Upper lobe of left lung (tissue), 6 donors: Measurements from ENCODE around the gene ANKFN1. TPM values are rescaled to one million over a fixed set of nuclear protein-coding genes. Genes with fewer than 3 reads are reported as not detected.
"Not testable (repeated sequence)": the region's sequence is repeated elsewhere in the genome, so short reads cannot be mapped to it uniquely, and the experiment has no call there.

ENCODE experiments used
- ATAC-seq, 2 donors: fragments of 200-7000 bp; cut with Tn5 transposase; one replicate each; pipeline ENCODE4 v1.9.1; 2022; ENCODE audit warnings: mild to moderate bottlenecking in 2 of 2, moderate library complexity in 2 of 2; ENCODE audit not compliant: low FRiP score in 2 of 2
- DNase-seq, 2 donors: peaks; one replicate each; pipeline ENCODE4 v3.0.0-alpha.2; 2019 to 2020
- H3K27ac ChIP-seq, 4 donors: fragments of 200-600 bp; sonication (generic); one replicate each; pipeline ENCODE4 v1.5.1; 2016 to 2019
- H3K27me3 ChIP-seq, 4 donors: fragments of 200-600 bp; sonication (generic); one replicate each; pipeline ENCODE4 v1.5.1; 2017 to 2019
- H3K36me3 ChIP-seq, 4 donors: fragments of 200-600 bp; sonication (generic); one replicate each; pipeline ENCODE4 v1.5.1; 2016 to 2019
- H3K4me1 ChIP-seq, 4 donors: fragments of 200-600 bp; sonication (generic); one replicate each; pipeline ENCODE4 v1.5.1; 2018 to 2019
- H3K4me3 ChIP-seq, 4 donors: fragments of 200-600 bp; sonication (generic); one replicate each; pipeline ENCODE4 v1.5.1; 2017 to 2019; ENCODE audit warnings: mild to moderate bottlenecking in 2 of 4, moderate library complexity in 1 of 4
- H3K9me3 ChIP-seq, 4 donors: fragments of 200-600 bp; sonication (generic); one replicate each; pipeline ENCODE4 v1.5.1; 2018 to 2019
- CTCF ChIP-seq, 6 experiments: fragments of 450-650 bp in 4 of 6; fragments of 200-600 bp in 2 of 6; sonication (generic) in 2 of 6; IDR thresholded peaks; one replicate each; pipeline ENCODE4 v1.5.1; 2016 to 2019; ENCODE audit warnings: antibody characterized with exemption in 6 of 6
- EP300 ChIP-seq, 4 donors: sonication (generic); formaldehyde crosslinking; IDR thresholded peaks; one replicate each; pipeline ENCODE4 v1.5.1; 2017; ENCODE audit warnings: antibody characterized with exemption in 4 of 4, control low read depth in 2 of 4
- POLR2A ChIP-seq, 4 donors: fragments of 450-650 bp; IDR thresholded peaks; one replicate each; pipeline ENCODE4 v1.5.1; 2016 to 2017; ENCODE audit warnings: antibody characterized with exemption in 4 of 4, mild to moderate bottlenecking in 2 of 4
- POLR2AphosphoS5 ChIP-seq, 2 donors: sonication (generic); formaldehyde crosslinking; IDR thresholded peaks; one replicate each; pipeline ENCODE4 v1.5.1; 2017; ENCODE audit warnings: antibody characterized with exemption in 2 of 2
- WGBS, 2 donors: methylation state at CpG; one replicate each; pipeline ENCODE4 v1.1.5; 2017 to 2018; 5-methylcytosine and 5-hydroxymethylcytosine counted together
- total RNA-seq, 6 donors: library from RNA; depleted of rRNA in 4 of 6; stranded (reverse); fragments of >200 nt in 4 of 6; gene quantifications; one replicate each; pipeline versions ENCODE4 v1.1.0 to v1.2.1, GENCODE V29; 2016 to 2021
- donor health status: DM: no; HTN: no; CAD: no; lungs with moderate emphysema.
- donor health status: DM: no; HTN: yes; CAD: no; lungs with severe emphysema.

The ANKFN1 gene
- total RNA-seq, 6 donors from 2014 or later: 0.55 to 14.4 (median 2.6) TPM

- ATAC-seq (no peak), DNase-seq (no peak)
- Histone ChIP-seq H3K9me3 (peaks cover 0 to 3% (median 0%) of the 10 kb centered on the region in 4 donors), H3K36me3 (no peaks in the 10 kb centered on the region), H3K27ac (no peak overlapping the region), H3K27me3 (no peaks in the 10 kb centered on the region), H3K4me3 (no peak overlapping the region), H3K4me1 (no peaks in the 10 kb centered on the region)
- no peak for TF ChIP-seq POLR2AphosphoS5 (IDR thresholded peaks at IDR 0.05)
- TF ChIP-seq CTCF (IDR thresholded peaks at IDR 0.05): no peak
- TF ChIP-seq EP300 (IDR thresholded peaks at IDR 0.05): no peak
- TF ChIP-seq POLR2A (IDR thresholded peaks at IDR 0.05): no peak
- 53 to 56% methylated on average over 4 of the region's 4 CpGs for WGBS, 2 donors
Measured at GRCh38 chr17:56392321-56392720, 239.0 kb downstream of the ANKFN1 start.

DNA sequence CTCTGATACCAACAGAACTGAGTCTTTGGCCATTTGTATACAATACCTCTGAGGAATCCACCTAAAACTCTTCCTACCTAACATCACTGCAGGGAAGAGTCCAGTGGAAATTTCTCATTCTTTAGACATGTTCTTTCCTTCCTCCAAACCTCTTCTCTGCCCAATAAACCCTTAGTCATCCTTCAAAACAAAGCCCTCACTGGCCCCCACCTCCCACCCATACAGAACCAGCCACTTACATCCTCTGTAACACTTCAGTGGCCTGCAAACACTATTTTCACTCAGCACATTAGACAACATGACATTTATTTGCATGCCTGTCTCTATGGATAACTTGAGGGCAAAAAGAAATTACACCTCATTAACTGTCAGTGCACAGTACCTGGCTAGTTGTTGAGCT, 239.9 kb downstream of the ANKFN1 start:
- ATAC-seq (no peak), DNase-seq (no peak)
- peaks cover 0 to 3% (median 0%) of the 10 kb centered on the region in 4 donors for H3K9me3 ChIP-seq
- H3K27me3 ChIP-seq: no peaks in the 10 kb centered on the region
- no peak overlapping the region for H3K4me3 ChIP-seq
- TF ChIP-seq POLR2AphosphoS5 (IDR thresholded peaks at IDR 0.05): no peak
- no peak for TF ChIP-seq EP300 (IDR thresholded peaks at IDR 0.05)
- no peak for TF ChIP-seq CTCF (IDR thresholded peaks at IDR 0.05)
- TF ChIP-seq POLR2A (IDR thresholded peaks at IDR 0.05): no peak
- no peak overlapping the region for H3K27ac ChIP-seq
- H3K4me1 ChIP-seq: no peaks in the 10 kb centered on the region
- no peaks in the 10 kb centered on the region for H3K36me3 ChIP-seq

- Histone ChIP-seq H3K4me3 (no peak overlapping the region), H3K27ac (no peak overlapping the region), H3K36me3 (no peaks in the 10 kb centered on the region), H3K9me3 (no peaks in the 10 kb centered on the region), H3K4me1 (no peaks in the 10 kb centered on the region), H3K27me3 (no peaks in the 10 kb centered on the region)
- ATAC-seq: no peak
- TF ChIP-seq POLR2AphosphoS5 (IDR thresholded peaks at IDR 0.05) (no peak), POLR2A (IDR thresholded peaks at IDR 0.05) (no peak), CTCF (IDR thresholded peaks at IDR 0.05) (no peak), EP300 (IDR thresholded peaks at IDR 0.05) (no peak)
- WGBS, 2 donors: 87 to 89% methylated on average over 5 of the region's 5 CpGs
- DNase-seq: peak in 1 of 2 donors; percentile 11
Measured at GRCh38 chr17:56395787-56396186, 242.5 kb downstream of the ANKFN1 start.

DNA sequence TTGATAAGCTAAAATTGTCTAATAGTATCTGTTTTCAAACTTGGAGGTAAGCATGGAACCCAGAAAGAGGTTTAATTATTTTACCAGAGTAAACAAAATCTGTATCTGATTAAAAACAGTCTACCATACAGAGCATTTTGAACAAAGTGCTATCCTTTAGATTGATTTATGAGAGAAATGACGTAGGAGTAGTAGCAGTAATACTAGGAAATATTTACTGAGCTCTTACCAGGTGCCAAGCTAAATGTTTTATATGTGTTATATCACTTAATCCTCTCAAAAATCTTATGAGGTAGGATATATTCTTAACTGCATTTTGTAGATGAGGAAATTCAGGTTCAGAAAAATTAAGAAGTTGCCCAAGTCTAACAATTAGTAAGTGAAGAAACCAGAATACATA, 253.8 kb downstream of the ANKFN1 start:
- ATAC-seq: no peak
- no peaks in the 10 kb centered on the region for H3K27me3 ChIP-seq
- H3K9me3 ChIP-seq: no peaks in the 10 kb centered on the region
- no peaks in the 10 kb centered on the region for H3K4me1 ChIP-seq
- H3K27ac ChIP-seq: no peak overlapping the region
- no peak overlapping the region for H3K4me3 ChIP-seq
- TF ChIP-seq EP300 (IDR thresholded peaks at IDR 0.05) (no peak), CTCF (IDR thresholded peaks at IDR 0.05) (no peak), POLR2AphosphoS5 (IDR thresholded peaks at IDR 0.05) (no peak), POLR2A (IDR thresholded peaks at IDR 0.05) (no peak)
- H3K36me3 ChIP-seq: no peaks in the 10 kb centered on the region
- DNase-seq: no peak
- 67 to 79% methylated on average over 1 of the region's 1 CpG for WGBS, 2 donors

- H3K27ac ChIP-seq, ATAC-seq, DNase-seq, H3K4me3 ChIP-seq, H3K27me3 ChIP-seq, H3K9me3 ChIP-seq, H3K4me1 ChIP-seq, H3K36me3 ChIP-seq: not testable (repeated sequence)
- WGBS, 2 donors: 78 to 82% methylated on average over 2 of the region's 2 CpGs
Measured at GRCh38 chr17:56412356-56412755, 259.1 kb downstream of the ANKFN1 start.
